Forelimb muscle (tissue), 1 donor: ENCODE results near the gene TBCEL. TPM values are rescaled to one million over a fixed set of nuclear protein-coding genes. Genes with fewer than 3 reads are reported as not detected.

Source experiments
- DNase-seq: peaks from one replicate; pipeline ENCODE4 v3.0.0-alpha.2; 2013; ENCODE audit warnings: low read depth
- polyA plus RNA-seq: library from polyadenylated mRNA; unstranded; fragments of 120-200 nt; gene quantifications from one replicate; pipeline ENCODE4 v1.2.1, GENCODE V29; 2013; ENCODE audit not compliant: insufficient read length

TBCEL gene
- polyA plus RNA-seq, 1 donor = 12.9 TPM

GRCh38 chr11:121137005-121137404, 113.1 kb downstream of the TBCEL start:
- no peak for DNase-seq

- no peak for DNase-seq
Measured at GRCh38 chr11:121138259-121138658, 114.4 kb downstream of the TBCEL start.

GRCh38 chr11:121140369-121140768, 116.5 kb downstream of the TBCEL start:
- no peak for DNase-seq

Other genes with a start within 250 kb of the TBCEL start
- gene TECTA, start 77.1 kb downstream of the TBCEL start, polyA plus RNA-seq = 1.6 TPM